Stimulated activated CD4-positive, alpha-beta T cell treated with anti-CD3 and anti-CD28 coated beads, TNF-alpha, amount 100 ng/mL, for 4 hours (primary cell): ENCODE measurements around the gene TRIM34.
"Not testable (repeated sequence)": the region's sequence is repeated elsewhere in the genome, so short reads cannot be mapped to it uniquely, and the experiment has no call there.

Experiments
- DNase-seq, 3 experiments: peaks; one replicate each; pipeline ENCODE4 v3.0.0-alpha.2; 2020; ENCODE audit warnings: low read depth in 3 of 3

The TRIM34 gene

DNA sequence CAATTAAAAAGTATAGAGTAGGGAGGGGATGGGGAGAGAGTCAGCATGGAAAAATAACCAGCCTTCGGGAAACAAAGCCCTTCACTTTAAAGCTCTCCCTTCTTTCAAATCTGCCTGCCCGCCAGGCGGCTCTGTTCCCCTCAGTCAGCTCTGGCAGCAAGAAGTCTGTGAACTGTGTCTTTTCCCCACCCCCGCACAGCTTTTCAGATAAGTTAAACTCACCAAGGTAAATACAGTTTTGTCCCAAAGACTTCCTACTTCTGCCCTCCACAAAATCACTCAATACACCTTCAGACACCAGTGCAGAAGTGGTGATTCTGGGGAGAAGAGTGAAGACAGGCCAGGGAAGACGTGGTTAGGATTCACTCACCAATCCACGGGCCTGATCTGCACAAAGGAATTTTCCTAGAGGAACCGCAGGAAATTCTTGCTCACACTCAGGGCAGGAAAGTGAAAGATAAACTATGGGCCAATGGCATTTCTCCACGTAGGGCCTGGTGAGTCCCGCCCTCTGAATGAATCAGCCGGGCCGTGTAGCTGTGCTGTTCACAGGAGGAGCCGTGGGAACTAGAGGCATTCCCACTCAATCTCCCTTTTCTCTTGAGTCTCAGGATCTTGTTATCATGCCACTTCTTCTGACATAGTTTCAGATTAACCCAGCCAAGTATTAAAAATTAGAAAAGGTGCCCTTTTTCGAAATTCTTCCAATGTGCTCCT lies 60.0 kb downstream of the TRIM34 start, which contains the start of gene TRIM5:
TRIM5 (minus strand) TSS at position 429 of the 717 bp plus-strand sequence. CDS start 4,897 bp downstream, outside the sequence.
- peak; percentile 48 to 70 (median 70) for DNase-seq

DNA sequence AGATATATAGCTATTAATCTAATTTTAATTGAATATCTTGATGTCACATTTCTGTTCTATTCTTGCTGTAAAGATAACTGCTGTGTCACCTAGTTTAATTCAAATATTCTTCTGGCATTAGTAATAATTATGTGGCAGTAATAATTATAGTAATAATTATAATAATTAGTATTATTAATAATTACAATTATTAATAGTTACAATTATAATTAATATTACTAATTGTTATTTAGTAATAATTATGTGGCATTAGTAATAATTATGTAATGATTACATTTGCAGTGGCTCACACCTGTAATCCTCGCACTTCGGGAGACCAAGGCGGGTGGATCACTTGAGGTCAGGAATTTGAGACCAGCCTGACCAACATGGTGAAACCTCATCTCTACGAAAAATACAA lies 61.6 kb downstream of the TRIM34 start:
- DNase-seq = no peak

DNA sequence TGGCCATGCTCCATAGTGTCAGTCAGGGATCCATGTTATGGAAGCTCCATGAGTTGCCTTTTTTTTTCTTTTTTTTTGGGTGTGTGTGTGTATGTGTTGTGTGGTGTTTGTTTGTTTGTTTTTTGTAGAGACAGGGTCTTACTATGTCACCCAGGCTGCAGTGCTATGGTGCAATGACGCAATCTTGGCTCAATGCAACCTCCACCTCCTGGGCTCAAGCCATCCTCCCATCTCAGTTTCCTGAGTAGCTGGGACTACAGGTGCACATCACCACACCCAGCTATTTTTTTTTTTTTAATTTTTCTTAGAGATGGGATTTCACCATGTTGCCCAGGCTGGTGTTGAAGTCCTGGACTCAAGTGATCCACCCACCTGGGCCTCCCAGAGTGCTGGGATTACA lies 63.7 kb downstream of the TRIM34 start:
- DNase-seq = no peak

GRCh38 chr11:5689551-5689983 lies 64.8 kb downstream of the TRIM34 start, which contains the start of gene TRIM22:
Gene TRIM22 (plus strand): TSS chr11:5689790. CDS start chr11:5696233, 6,443 bp downstream.
- peak in 2 of 3 experiments; percentile 22 to 24 for DNase-seq

DNA sequence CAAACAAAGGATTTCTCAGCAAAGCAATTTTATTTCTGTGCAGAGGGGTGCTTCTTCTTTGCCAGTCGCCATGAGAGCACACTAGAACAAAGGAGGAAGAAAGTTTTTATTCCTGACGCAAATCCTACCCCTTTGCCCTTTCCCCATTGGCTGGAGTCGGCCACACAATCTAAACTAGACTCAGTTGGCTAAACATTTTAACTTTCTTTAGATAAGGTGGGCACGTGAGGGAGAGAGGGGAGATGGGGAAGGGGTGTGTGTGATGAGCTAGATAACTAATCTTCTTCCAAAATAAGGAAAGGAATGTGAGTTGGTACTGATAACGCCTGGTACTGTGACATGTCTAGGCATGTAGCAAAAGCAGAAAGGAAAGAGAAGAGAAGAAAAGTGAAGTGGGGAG lies 65.4 kb downstream of the TRIM34 start:
- no peak for DNase-seq

- DNase-seq = no peak
Observed at GRCh38 chr11:5690736-5691135, 65.9 kb downstream of the TRIM34 start.

DNA sequence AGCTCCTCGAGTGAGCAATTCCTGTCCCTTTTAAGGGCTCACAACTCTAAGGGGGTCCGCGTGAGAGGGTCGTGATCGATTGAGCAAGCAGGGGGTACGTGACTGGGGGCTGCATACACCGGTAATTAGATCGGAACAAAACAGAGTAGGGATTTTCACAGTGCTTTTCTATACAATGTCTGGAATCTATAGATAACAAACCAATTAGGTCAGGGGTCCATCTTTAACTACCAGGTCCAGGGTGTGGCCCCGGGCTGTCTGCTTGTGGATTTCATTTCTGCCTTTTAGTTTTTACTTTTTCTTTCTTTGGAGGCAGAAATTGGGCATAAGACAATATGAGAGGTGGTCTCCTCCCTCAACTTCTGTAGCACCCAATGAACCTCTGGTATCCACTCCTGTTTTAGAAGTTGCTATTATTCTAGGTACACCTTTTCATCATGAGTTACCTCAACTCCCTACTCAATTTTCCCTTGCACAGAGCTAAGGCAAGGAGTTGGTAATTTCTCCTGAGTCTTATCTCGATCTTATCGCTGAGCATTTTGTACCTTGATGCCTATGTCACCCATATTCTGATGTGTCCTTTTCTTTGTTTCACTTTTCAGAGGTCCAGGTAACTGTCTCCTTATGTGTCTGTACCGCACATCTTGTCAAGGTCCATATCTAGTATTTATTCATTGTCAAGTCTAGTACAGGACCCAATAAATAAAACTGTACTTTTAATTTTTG lies 66.6 kb downstream of the TRIM34 start:
- not testable (repeated sequence) for DNase-seq

DNA sequence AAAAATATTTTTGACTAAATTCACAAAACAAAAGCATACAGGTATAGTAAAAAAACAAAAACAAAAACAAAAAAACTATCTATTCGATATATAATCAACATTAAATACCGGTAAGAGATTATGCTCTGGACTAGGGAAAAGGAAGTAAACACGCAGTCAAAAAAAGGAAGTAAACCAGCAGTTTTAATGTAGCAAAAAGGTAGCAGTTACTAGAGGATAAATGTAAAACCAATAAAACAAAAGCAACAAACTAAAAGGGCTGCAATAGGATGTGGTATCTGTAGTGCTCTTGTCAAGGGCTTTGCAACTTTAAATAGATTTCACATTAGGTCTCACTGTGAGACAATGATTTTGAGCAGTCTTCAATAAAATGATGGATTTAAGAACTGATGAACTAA lies 67.2 kb downstream of the TRIM34 start:
- DNase-seq = no peak
